NCI-H2107 (cell line): ENCODE results near the gene SLC22A23.

Experiments used
- DNase-seq: peaks from one replicate; lab custom pipeline; 2025; lab: John Stamatoyannopoulos, UW

Gene SLC22A23

DNA sequence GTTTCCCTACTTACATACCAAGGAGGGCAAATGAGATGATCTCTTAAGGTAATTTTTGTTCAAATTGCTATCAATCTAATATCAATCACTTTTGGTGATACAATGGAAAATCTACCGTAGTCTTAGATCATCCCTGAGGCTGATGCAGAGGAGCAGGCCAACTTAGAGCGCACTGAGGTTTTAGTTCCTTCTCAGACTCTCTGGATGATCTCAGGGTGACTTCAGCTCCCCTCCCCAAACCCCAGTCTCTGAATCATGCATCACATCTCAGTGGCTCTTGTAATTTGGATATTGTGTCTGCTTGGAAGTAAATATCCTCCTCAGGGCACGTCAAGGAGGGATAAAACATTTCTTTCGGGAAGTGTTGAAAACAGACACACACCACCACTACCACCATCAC lies 235.3 kb downstream of the SLC22A23 start:
- no peak for DNase-seq

DNA sequence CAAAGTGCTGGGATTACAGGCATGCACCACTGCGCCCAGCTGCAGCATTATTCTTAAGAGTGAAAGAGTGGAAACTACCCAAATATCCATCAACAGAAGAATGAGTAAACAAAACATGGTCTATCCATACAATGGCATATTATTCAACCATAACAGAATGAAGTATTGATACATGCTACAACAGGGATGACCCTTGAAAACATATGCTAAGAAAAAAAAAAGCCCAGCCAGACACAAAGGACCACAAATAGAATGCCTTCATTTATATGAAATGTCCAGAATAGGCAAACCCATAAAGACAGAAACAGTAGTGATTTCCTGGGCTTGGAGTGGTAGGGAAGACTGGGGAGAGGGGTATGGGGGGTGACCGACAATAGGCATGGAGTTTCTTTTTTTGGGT lies 236.5 kb downstream of the SLC22A23 start:
- no peak for DNase-seq
